ENCODE results near the gene GNAT3.

The GNAT3 gene

DNA sequence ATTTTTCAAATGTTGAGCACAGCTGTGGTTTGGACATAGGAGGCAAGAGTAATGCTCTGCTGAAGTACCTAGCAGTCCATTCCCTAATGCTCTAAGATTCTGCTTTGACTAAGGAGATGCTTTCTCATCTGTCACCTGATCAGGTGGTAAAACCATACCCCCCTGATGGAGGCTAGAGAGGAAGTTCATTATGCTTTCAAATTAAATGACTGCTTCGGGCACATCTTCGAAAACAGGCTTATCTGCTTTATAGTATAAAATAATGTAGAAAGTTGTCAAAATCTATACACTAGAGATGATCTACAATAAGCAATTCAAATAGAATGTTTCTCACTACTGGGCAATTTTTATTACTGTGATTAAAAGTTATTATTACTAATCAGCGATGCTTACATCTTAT, at the start of gene GNAT3:
TSS of gene GNAT3 (minus strand) at position 101 of the 400 bp plus-strand sequence. CDS start 138 bp downstream, outside the sequence.
- no peak within 1 kb of the TSS for H3K27ac Mint-ChIP-seq
- H3K36me3 Mint-ChIP-seq = no peaks in the 10 kb centered on the region
- H3K4me3 Mint-ChIP-seq = no peak within 1 kb of the TSS
- DNase-seq (ENCODE audit: low spot score in 2 of 2) = no peak
- no peak for ATAC-seq
- peaks cover 9% of the 10 kb centered on the region for H3K9me3 Mint-ChIP-seq
- H3K4me1 Mint-ChIP-seq = no peaks in the 10 kb centered on the region

DNA sequence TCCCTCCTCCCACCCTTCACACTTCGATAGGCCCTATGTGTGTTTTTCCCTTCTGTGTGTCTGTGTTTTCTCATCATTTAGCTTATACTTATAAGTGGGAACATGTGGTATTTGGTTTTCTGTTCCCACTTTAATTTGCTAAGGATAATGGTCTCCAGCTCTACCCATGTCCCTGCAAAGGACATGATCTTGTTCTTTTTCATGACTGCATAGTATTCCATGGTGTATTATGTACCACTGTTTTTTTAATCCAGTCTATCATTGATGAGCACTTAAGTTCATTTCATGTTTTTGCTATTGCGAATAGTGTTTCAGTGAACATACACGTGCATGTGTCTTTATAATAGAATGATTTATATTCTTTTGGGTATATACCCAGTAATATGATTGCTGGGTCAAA, 46.3 kb upstream of the GNAT3 start:
- DNase-seq (ENCODE audit: low spot score in 2 of 2) = no peak
- H3K36me3 Mint-ChIP-seq = no peaks in the 10 kb centered on the region
- peaks cover 34% of the 10 kb centered on the region for H3K9me3 Mint-ChIP-seq
- no peak for ATAC-seq
- H3K27ac Mint-ChIP-seq = no peak overlapping the region
- H3K4me3 Mint-ChIP-seq = no peak overlapping the region
- H3K4me1 Mint-ChIP-seq = no peaks in the 10 kb centered on the region

DNA sequence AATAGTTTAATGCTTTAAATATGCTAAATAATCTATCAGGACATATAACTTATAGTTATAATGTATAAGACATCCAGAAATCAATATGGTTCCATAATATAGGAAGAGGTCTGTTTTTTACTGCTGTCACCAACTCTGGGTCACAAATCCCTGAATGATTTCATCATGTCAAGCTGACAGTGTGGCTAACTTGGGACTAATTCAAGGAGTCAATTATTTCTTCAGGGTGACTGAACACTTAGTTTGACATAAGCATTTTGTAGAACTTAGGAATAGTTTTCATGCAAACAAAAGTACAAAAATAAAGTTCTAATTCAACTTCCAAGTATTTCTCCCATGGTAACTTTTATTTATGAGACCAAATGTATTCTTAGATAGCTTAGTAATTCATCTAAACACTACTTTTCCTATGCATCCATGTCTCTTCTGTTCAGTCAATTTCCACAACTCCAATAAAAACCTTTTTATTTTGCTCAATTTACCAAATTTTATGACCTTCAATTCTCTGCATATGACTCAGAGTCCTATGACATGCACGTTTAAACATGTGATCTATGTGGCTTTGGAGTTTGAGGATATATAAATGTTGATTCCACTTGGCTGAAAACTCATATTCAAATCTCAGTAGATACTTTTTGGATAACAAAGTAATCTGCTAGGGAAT, 40.3 kb upstream of the GNAT3 start:
- no peak for DNase-seq (ENCODE audit: low spot score in 2 of 2)
- H3K9me3 Mint-ChIP-seq = peaks cover 22% of the 10 kb centered on the region
- ATAC-seq = no peak
- no peak overlapping the region for H3K27ac Mint-ChIP-seq
- H3K36me3 Mint-ChIP-seq = no peaks in the 10 kb centered on the region
- no peak overlapping the region for H3K4me3 Mint-ChIP-seq
- H3K4me1 Mint-ChIP-seq = no peaks in the 10 kb centered on the region

DNA sequence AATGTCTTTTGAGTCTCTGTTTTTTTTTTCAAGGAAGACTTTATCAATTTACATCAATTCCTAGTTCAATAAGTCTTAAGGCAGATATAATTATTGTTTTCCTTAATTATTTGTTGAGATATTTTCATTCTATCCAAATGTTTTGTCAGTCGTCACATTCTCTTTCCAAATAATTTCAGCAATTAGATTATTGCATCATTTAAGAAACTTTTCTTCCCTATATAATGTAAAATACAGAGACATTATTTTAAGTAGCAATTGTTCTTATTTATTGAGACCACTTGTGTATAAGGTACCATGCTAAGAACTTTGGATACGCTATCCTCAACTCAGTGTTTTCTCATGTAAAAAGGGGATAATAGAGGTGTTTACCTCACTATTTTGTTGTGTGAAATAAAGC, 38.1 kb upstream of the GNAT3 start:
- Mint-ChIP-seq H3K4me1 (no peaks in the 10 kb centered on the region), H3K36me3 (no peaks in the 10 kb centered on the region), H3K9me3 (peaks cover 24% of the 10 kb centered on the region)

GRCh38 chr7:80548840-80549530, 37.1 kb upstream of the GNAT3 start:
- Mint-ChIP-seq H3K4me1 (no peaks in the 10 kb centered on the region), H3K36me3 (no peaks in the 10 kb centered on the region), H3K4me3 (no peak overlapping the region), H3K27ac (no peak overlapping the region), H3K9me3 (peaks cover 20% of the 10 kb centered on the region)
- DNase-seq (ENCODE audit: low spot score in 2 of 2) (no peak), ATAC-seq (no peak)

More for the DNA sequence above, 38.1 kb upstream of the GNAT3 start:
- no peak overlapping the region for H3K27ac Mint-ChIP-seq
- DNase-seq (ENCODE audit: low spot score in 2 of 2) (no peak), ATAC-seq (no peak)
- no peak overlapping the region for H3K4me3 Mint-ChIP-seq

GRCh38 chr7:80542398-80542797, 30.5 kb upstream of the GNAT3 start:
- Mint-ChIP-seq H3K4me3 (no peak overlapping the region), H3K27ac (no peak overlapping the region), H3K4me1 (no peaks in the 10 kb centered on the region), H3K36me3 (no peaks in the 10 kb centered on the region), H3K9me3 (peaks cover 12% of the 10 kb centered on the region)
- ATAC-seq = no peak
- no peak for DNase-seq (ENCODE audit: low spot score in 2 of 2)

DNA sequence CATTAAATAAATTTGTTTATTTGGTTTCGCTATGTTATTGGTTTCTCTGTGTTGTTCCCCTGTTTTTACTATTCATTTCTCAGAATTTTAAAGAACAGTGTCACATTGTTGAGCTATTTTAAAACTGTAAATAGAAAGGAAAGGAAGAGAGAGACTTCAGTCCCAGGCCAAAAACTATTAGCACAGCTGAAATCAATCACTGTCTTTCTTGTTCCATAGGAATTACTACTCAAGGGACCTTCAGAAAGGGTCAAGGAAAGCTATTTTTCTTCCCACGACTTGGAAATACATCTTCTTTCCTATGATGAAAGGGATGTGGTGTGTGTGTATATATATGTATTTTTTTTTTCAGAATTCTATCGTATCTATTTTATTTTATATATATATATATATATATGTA, 29.0 kb upstream of the GNAT3 start:
- Mint-ChIP-seq H3K4me1 (no peaks in the 10 kb centered on the region), H3K9me3 (peaks cover 5% of the 10 kb centered on the region), H3K36me3 (no peaks in the 10 kb centered on the region), H3K4me3 (no peak overlapping the region), H3K27ac (no peak overlapping the region)
- ATAC-seq (no peak), DNase-seq (ENCODE audit: low spot score in 2 of 2) (no peak)

GRCh38 chr7:80537091-80537490, 25.2 kb upstream of the GNAT3 start:
- Mint-ChIP-seq H3K36me3 (no peaks in the 10 kb centered on the region), H3K4me1 (no peaks in the 10 kb centered on the region), H3K27ac (no peak overlapping the region), H3K9me3 (peaks cover 4% of the 10 kb centered on the region), H3K4me3 (no peak overlapping the region)
- ATAC-seq (no peak), DNase-seq (ENCODE audit: low spot score in 2 of 2) (no peak)

GRCh38 chr7:80536426-80536825, 24.6 kb upstream of the GNAT3 start:
- ATAC-seq = no peak
- H3K36me3 Mint-ChIP-seq = no peaks in the 10 kb centered on the region
- H3K4me3 Mint-ChIP-seq = no peak overlapping the region
- H3K4me1 Mint-ChIP-seq = no peaks in the 10 kb centered on the region
- H3K27ac Mint-ChIP-seq = no peak overlapping the region
- peaks cover 4% of the 10 kb centered on the region for H3K9me3 Mint-ChIP-seq
- no peak for DNase-seq (ENCODE audit: low spot score in 2 of 2)

DNA sequence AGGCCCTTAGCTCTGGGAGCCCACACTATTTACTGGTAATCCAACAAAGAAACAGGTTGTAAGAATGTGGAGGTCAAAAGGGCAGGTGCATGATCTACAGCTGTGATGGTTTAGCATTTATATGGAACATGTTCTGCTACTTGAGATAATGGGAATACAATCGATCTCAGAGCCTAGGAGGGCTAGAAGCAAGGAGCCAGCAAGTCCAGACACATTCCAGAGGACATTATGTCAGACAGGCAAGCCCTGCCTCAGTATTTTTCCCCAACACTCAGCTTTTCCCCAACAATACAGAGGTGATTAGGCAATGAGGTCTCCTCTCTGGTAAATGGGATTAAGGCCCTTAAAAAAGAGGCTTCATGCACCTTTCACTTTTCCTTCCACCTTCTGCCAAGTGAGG, 21.4 kb upstream of the GNAT3 start:
- no peak for DNase-seq (ENCODE audit: low spot score in 2 of 2)
- H3K9me3 Mint-ChIP-seq = peaks cover 4% of the 10 kb centered on the region
- no peak overlapping the region for H3K4me3 Mint-ChIP-seq
- no peak for ATAC-seq
- H3K4me1 Mint-ChIP-seq = no peaks in the 10 kb centered on the region
- no peaks in the 10 kb centered on the region for H3K36me3 Mint-ChIP-seq
- H3K27ac Mint-ChIP-seq = no peak overlapping the region

- ATAC-seq (no peak), DNase-seq (ENCODE audit: low spot score in 2 of 2) (no peak)
- H3K9me3 Mint-ChIP-seq = peaks cover 9% of the 10 kb centered on the region
- no peaks in the 10 kb centered on the region for H3K36me3 Mint-ChIP-seq
- no peak overlapping the region for H3K27ac Mint-ChIP-seq
- H3K4me3 Mint-ChIP-seq = no peak overlapping the region
- no peaks in the 10 kb centered on the region for H3K4me1 Mint-ChIP-seq
These were observed 20.3 kb upstream of the GNAT3 start for GRCh38 chr7:80532153-80532552.

GRCh38 chr7:80530136-80530535, 18.3 kb upstream of the GNAT3 start:
- Mint-ChIP-seq H3K36me3 (no peaks in the 10 kb centered on the region), H3K4me1 (no peaks in the 10 kb centered on the region), H3K27ac (no peak overlapping the region), H3K9me3 (peaks cover 15% of the 10 kb centered on the region), H3K4me3 (no peak overlapping the region)
- DNase-seq (ENCODE audit: low spot score in 2 of 2) (no peak), ATAC-seq (no peak)

DNA sequence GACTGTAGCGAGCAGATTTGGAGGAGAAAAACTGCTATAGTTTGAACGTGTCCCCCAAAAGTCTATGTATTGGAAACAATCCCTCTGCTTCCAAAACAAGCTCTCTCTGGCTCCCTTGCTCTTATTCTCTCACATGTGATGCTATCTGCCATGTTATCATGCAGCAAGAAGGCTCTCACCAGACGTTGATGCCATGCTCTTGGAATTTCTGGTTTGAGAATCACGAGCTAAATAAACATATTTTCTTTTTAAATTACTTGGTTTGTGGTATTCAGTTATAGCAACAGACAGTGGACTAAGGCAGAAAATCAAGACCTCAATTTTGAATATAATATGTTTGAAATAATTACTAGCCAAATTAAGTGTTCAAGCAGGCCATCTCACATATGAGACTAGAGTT, 17.5 kb upstream of the GNAT3 start:
- Mint-ChIP-seq H3K9me3 (peaks cover 11% of the 10 kb centered on the region), H3K4me3 (no peak overlapping the region), H3K4me1 (no peaks in the 10 kb centered on the region), H3K27ac (no peak overlapping the region), H3K36me3 (no peaks in the 10 kb centered on the region)
- DNase-seq (ENCODE audit: low spot score in 2 of 2) = no peak
- no peak for ATAC-seq

DNA sequence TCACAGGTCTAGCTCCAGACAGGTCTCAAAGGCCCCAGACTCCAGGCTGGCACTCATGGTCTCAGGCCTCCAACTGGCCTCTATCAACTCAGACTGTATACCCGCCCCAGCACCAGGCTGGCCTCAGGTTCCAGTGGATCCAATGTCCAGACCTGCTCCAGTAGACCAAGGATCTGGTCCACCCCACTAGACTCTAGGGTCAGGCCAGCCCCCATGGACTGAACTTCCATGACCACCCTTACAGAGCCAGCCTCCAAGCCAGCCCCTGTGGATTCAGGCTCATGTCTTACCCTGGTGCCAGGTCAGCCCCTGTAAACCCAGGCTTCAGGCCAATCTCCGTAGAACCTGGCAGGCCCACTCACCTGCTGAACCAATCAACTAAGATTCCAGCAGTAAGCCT, 16.8 kb upstream of the GNAT3 start:
- Mint-ChIP-seq H3K27ac (no peak overlapping the region), H3K36me3 (no peaks in the 10 kb centered on the region), H3K9me3 (peaks cover 14% of the 10 kb centered on the region), H3K4me3 (no peak overlapping the region), H3K4me1 (no peaks in the 10 kb centered on the region)
- ATAC-seq = peak; percentile 36
- DNase-seq (ENCODE audit: low spot score in 2 of 2) = no peak

DNA sequence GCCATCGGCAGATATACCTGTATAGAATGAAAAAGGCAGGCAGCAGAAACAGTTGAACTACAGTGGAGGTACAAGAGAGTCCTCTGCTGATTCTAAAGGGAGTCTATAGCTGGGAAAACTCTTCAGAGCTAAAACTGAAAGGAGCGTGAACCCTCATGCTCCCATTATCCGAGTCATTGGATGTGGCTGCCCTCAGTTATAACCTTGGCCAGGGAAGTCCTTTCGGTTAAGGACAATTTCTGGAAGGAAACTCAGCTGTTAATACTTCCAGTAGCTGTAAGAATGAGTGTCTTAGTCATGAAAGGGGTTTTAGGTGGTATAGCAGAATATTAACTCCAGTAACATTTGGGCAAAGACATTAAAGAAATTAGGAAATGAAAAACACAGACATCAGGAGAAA, 14.6 kb upstream of the GNAT3 start:
- H3K4me1 Mint-ChIP-seq = no peaks in the 10 kb centered on the region
- DNase-seq (ENCODE audit: low spot score in 2 of 2) (no peak), ATAC-seq (no peak)
- H3K27ac Mint-ChIP-seq = no peak overlapping the region
- no peaks in the 10 kb centered on the region for H3K36me3 Mint-ChIP-seq
- no peak overlapping the region for H3K4me3 Mint-ChIP-seq
- H3K9me3 Mint-ChIP-seq = peaks cover 17% of the 10 kb centered on the region

GRCh38 chr7:80524693-80525092, 12.8 kb upstream of the GNAT3 start:
- ATAC-seq = no peak

More at GRCh38 chr7:80524693-80525092, 12.8 kb upstream of the GNAT3 start:
- peaks cover 17% of the 10 kb centered on the region for H3K9me3 Mint-ChIP-seq
- DNase-seq (ENCODE audit: low spot score in 2 of 2) = no peak
- H3K27ac Mint-ChIP-seq = no peak overlapping the region
- no peak overlapping the region for H3K4me3 Mint-ChIP-seq
- H3K4me1 Mint-ChIP-seq = no peaks in the 10 kb centered on the region
- no peaks in the 10 kb centered on the region for H3K36me3 Mint-ChIP-seq
